ENCODE results near the gene IL31RA.
"Not testable (repeated sequence)": the region's sequence is repeated elsewhere in the genome, so short reads cannot be mapped to it uniquely, and the experiment has no call there.

The IL31RA gene

GRCh38 chr5:55850839-55851674, at the start of gene IL31RA:
IL31RA (plus strand) TSS chr5:55851357; CDS start chr5:55851571, 214 bp downstream.
- Mint-ChIP-seq H3K27ac (no peak within 1 kb of the TSS), H3K4me1 (ENCODE audit: low read depth) (peaks cover 41% of the 10 kb centered on the region), H3K4me3 (no peak within 1 kb of the TSS), H3K36me3 (ENCODE audit: low read depth) (no peaks in the 10 kb centered on the region), H3K27me3 (no peaks in the 10 kb centered on the region), H3K9me3 (no peaks in the 10 kb centered on the region)
- intact Hi-C loops (cut with micrococcal nuclease) = no loop called here

GRCh38 chr5:55808814-55809213, 42.3 kb upstream of the IL31RA start:
- H3K27me3 Mint-ChIP-seq; H3K36me3 Mint-ChIP-seq (ENCODE audit: low read depth); H3K27ac Mint-ChIP-seq; H3K4me1 Mint-ChIP-seq (ENCODE audit: low read depth); H3K4me3 Mint-ChIP-seq; intact Hi-C loops (cut with micrococcal nuclease): not testable (repeated sequence)
- peaks cover 13% of the 10 kb centered on the region for H3K9me3 Mint-ChIP-seq

GRCh38 chr5:55815939-55816338, 35.2 kb upstream of the IL31RA start:
- H3K9me3 Mint-ChIP-seq; H3K4me1 Mint-ChIP-seq (ENCODE audit: low read depth); H3K36me3 Mint-ChIP-seq (ENCODE audit: low read depth); H3K27me3 Mint-ChIP-seq; intact Hi-C loops (cut with micrococcal nuclease); H3K27ac Mint-ChIP-seq; H3K4me3 Mint-ChIP-seq: not testable (repeated sequence)

- intact Hi-C loops (cut with micrococcal nuclease) = no loop called here
- Mint-ChIP-seq H3K27ac (no peak overlapping the region), H3K4me1 (ENCODE audit: low read depth) (peaks cover under 1% of the 10 kb centered on the region), H3K36me3 (ENCODE audit: low read depth) (no peaks in the 10 kb centered on the region), H3K27me3 (peaks cover 12% of the 10 kb centered on the region), H3K4me3 (no peak overlapping the region), H3K9me3 (no peaks in the 10 kb centered on the region)
Observed at GRCh38 chr5:55816342-55816741, 34.8 kb upstream of the IL31RA start.

- Mint-ChIP-seq H3K9me3 (no peaks in the 10 kb centered on the region), H3K27me3 (peaks cover 19% of the 10 kb centered on the region), H3K36me3 (ENCODE audit: low read depth) (no peaks in the 10 kb centered on the region), H3K27ac (no peak overlapping the region), H3K4me3 (no peak overlapping the region), H3K4me1 (ENCODE audit: low read depth) (peaks cover 7% of the 10 kb centered on the region)
- intact Hi-C loops (cut with micrococcal nuclease) = no loop called here
Observed at GRCh38 chr5:55817030-55817429, 34.1 kb upstream of the IL31RA start.

- Mint-ChIP-seq H3K4me1 (ENCODE audit: low read depth) (peaks cover 10% of the 10 kb centered on the region), H3K36me3 (ENCODE audit: low read depth) (no peaks in the 10 kb centered on the region), H3K4me3 (no peak overlapping the region), H3K27me3 (peaks cover 29% of the 10 kb centered on the region), H3K27ac (no peak overlapping the region), H3K9me3 (no peaks in the 10 kb centered on the region)
- intact Hi-C loops (cut with micrococcal nuclease) = no loop called here
Observed at GRCh38 chr5:55820488-55820887, 30.7 kb upstream of the IL31RA start.

- intact Hi-C loops (cut with micrococcal nuclease) = no loop called here
- Mint-ChIP-seq H3K9me3 (no peaks in the 10 kb centered on the region), H3K4me1 (ENCODE audit: low read depth) (peaks cover 10% of the 10 kb centered on the region), H3K27me3 (peaks cover 29% of the 10 kb centered on the region), H3K4me3 (peak overlapping the region; percentile 64), H3K36me3 (ENCODE audit: low read depth) (no peaks in the 10 kb centered on the region), H3K27ac (peak overlapping the region; percentile 37)
Observed at GRCh38 chr5:55821731-55822512, 29.2 kb upstream of the IL31RA start.

GRCh38 chr5:55823151-55823796, 27.9 kb upstream of the IL31RA start:
- peaks cover 29% of the 10 kb centered on the region for H3K27me3 Mint-ChIP-seq
- no peaks in the 10 kb centered on the region for H3K36me3 Mint-ChIP-seq (ENCODE audit: low read depth)
- H3K4me1 Mint-ChIP-seq (ENCODE audit: low read depth) = peaks cover 10% of the 10 kb centered on the region
- no peak overlapping the region for H3K4me3 Mint-ChIP-seq
- no peaks in the 10 kb centered on the region for H3K9me3 Mint-ChIP-seq
- intact Hi-C loops (cut with micrococcal nuclease) = no loop called here
- H3K27ac Mint-ChIP-seq = no peak overlapping the region

GRCh38 chr5:55829956-55830355, 21.2 kb upstream of the IL31RA start:
- Mint-ChIP-seq H3K36me3 (ENCODE audit: low read depth) (no peaks in the 10 kb centered on the region), H3K4me1 (ENCODE audit: low read depth) (no peaks in the 10 kb centered on the region), H3K27me3 (no peaks in the 10 kb centered on the region), H3K27ac (no peak overlapping the region), H3K9me3 (peaks cover 19% of the 10 kb centered on the region), H3K4me3 (no peak overlapping the region)
- intact Hi-C loops (cut with micrococcal nuclease) = no loop called here

- Mint-ChIP-seq H3K36me3 (ENCODE audit: low read depth) (no peaks in the 10 kb centered on the region), H3K27me3 (no peaks in the 10 kb centered on the region), H3K4me1 (ENCODE audit: low read depth) (no peaks in the 10 kb centered on the region), H3K4me3 (no peak overlapping the region), H3K9me3 (peaks cover 19% of the 10 kb centered on the region), H3K27ac (no peak overlapping the region)
- intact Hi-C loops (cut with micrococcal nuclease) = no loop called here
Observed at GRCh38 chr5:55832446-55832845, 18.7 kb upstream of the IL31RA start.

GRCh38 chr5:55836191-55836590, 15.0 kb upstream of the IL31RA start:
- H3K4me1 Mint-ChIP-seq (ENCODE audit: low read depth) = no peaks in the 10 kb centered on the region
- H3K9me3 Mint-ChIP-seq = peaks cover 19% of the 10 kb centered on the region
- intact Hi-C loops (cut with micrococcal nuclease) = no loop called here
- H3K27me3 Mint-ChIP-seq = no peaks in the 10 kb centered on the region
- H3K36me3 Mint-ChIP-seq (ENCODE audit: low read depth) = no peaks in the 10 kb centered on the region
- H3K4me3 Mint-ChIP-seq = no peak overlapping the region
- H3K27ac Mint-ChIP-seq = no peak overlapping the region

- no peaks in the 10 kb centered on the region for H3K4me1 Mint-ChIP-seq (ENCODE audit: low read depth)
- intact Hi-C loops (cut with micrococcal nuclease) = no loop called here
- no peak overlapping the region for H3K27ac Mint-ChIP-seq
- no peaks in the 10 kb centered on the region for H3K36me3 Mint-ChIP-seq (ENCODE audit: low read depth)
- no peaks in the 10 kb centered on the region for H3K27me3 Mint-ChIP-seq
- peaks cover 24% of the 10 kb centered on the region for H3K9me3 Mint-ChIP-seq
- no peak overlapping the region for H3K4me3 Mint-ChIP-seq
Observed at GRCh38 chr5:55841976-55842375, 9.2 kb upstream of the IL31RA start.

- Mint-ChIP-seq H3K36me3 (ENCODE audit: low read depth) (no peaks in the 10 kb centered on the region), H3K27me3 (no peaks in the 10 kb centered on the region), H3K4me3 (no peak overlapping the region), H3K27ac (no peak overlapping the region), H3K9me3 (peaks cover 24% of the 10 kb centered on the region), H3K4me1 (ENCODE audit: low read depth) (peaks cover 17% of the 10 kb centered on the region)
- intact Hi-C loops (cut with micrococcal nuclease) = no loop called here
Observed at GRCh38 chr5:55847837-55848236, 3.3 kb upstream of the IL31RA start.

- no peaks in the 10 kb centered on the region for H3K27me3 Mint-ChIP-seq
- H3K9me3 Mint-ChIP-seq = peaks cover 17% of the 10 kb centered on the region
- intact Hi-C loops (cut with micrococcal nuclease) = no loop called here
- peaks cover 26% of the 10 kb centered on the region for H3K4me1 Mint-ChIP-seq (ENCODE audit: low read depth)
- H3K27ac Mint-ChIP-seq = no peak overlapping the region
- no peak overlapping the region for H3K4me3 Mint-ChIP-seq
- no peaks in the 10 kb centered on the region for H3K36me3 Mint-ChIP-seq (ENCODE audit: low read depth)
Observed at GRCh38 chr5:55848783-55849182, 2.4 kb upstream of the IL31RA start.

Data from dendritic cell treated with granulocyte-macrophage colony-stimulating factor and Interleukin-4, amounts not matched to agents 40 ng/mL and 50 ng/mL, for 4 days (primary cell).